A549 (cell line): ENCODE results near the gene CTU2.

Source experiments
- BHLHE40 ChIP-seq: IDR thresholded peaks from 2 replicates; pipeline ENCODE4 v1.6.1; 2012; ENCODE audit warnings: low read depth, low read length, inconsistent platforms
- CHD2 ChIP-seq: fragments of 150-350 bp; IDR thresholded peaks from 2 replicates; pipeline ENCODE4 v1.6.1; 2014; ENCODE audit warnings: low read length; ENCODE audit not compliant: partially characterized antibody
- CTCF ChIP-seq: fragments of >200 bp; sonication (Bioruptor Twin); formaldehyde crosslinking; IDR thresholded peaks from 3 replicates; pipeline ENCODE4 v1.5.1; 2016
- HOXA7 ChIP-seq: fragments of 250-450 bp; sonication (Bioruptor Pico); IDR thresholded peaks from 2 replicates; pipeline ENCODE4 v1.5.0; 2020; ENCODE audit warnings: mild to moderate bottlenecking, moderate library complexity
- MYC ChIP-seq: IDR thresholded peaks from 2 replicates; pipeline ENCODE4 v1.6.1; 2012; ENCODE audit warnings: mild to moderate bottlenecking, inconsistent platforms, low read length, improper control_type of control experiment, borderline replicate concordance
- POLR2A ChIP-seq: IDR thresholded peaks from 2 replicates; pipeline ENCODE4 v1.6.1; 2012; ENCODE audit warnings: mild to moderate bottlenecking, low read length
- ZFP36 ChIP-seq: fragments of 450-650 bp; IDR thresholded peaks from 2 replicates; pipeline ENCODE4 v1.6.1; 2014; ENCODE audit warnings: borderline replicate concordance; ENCODE audit not compliant: partially characterized antibody

- no peak for TF ChIP-seq CTCF
- TF ChIP-seq HOXA7 (CRISPR knock-in tag) = no peak
- TF ChIP-seq ZFP36 = no peak
- no peak for TF ChIP-seq POLR2A
- no peak for TF ChIP-seq CHD2
- no peak for TF ChIP-seq BHLHE40
- no peak for TF ChIP-seq MYC
These were observed 5.4 kb upstream of the CTU2 start for GRCh38 chr16:88700636-88701482.
